Measurements from ENCODE around the gene PRLH.

GRCh38 chr2:237614151-237614720 lies 47.9 kb downstream of the PRLH start:
- no peak for TF ChIP-seq EZH2phosphoT487 (IDR thresholded peaks at IDR 0.05; ENCODE audit: low read depth)
- TF ChIP-seq CTCF (IDR thresholded peaks at IDR 0.05; ENCODE audit: low read depth, low read length): no peak

All from OCI-LY3 (cell line).